Measurements from ENCODE around the gene NEK6. TPM values are rescaled to one million over a fixed set of nuclear protein-coding genes. Genes with fewer than 3 reads are reported as not detected.

NEK6 gene
- total and polyA plus RNA-seq, 9 of the 15 experiments (the other 6 are each of a cell fraction or from before 2014, with no cell fraction given), result 3.1 to 19.0 (median 8.4) TPM

DNA sequence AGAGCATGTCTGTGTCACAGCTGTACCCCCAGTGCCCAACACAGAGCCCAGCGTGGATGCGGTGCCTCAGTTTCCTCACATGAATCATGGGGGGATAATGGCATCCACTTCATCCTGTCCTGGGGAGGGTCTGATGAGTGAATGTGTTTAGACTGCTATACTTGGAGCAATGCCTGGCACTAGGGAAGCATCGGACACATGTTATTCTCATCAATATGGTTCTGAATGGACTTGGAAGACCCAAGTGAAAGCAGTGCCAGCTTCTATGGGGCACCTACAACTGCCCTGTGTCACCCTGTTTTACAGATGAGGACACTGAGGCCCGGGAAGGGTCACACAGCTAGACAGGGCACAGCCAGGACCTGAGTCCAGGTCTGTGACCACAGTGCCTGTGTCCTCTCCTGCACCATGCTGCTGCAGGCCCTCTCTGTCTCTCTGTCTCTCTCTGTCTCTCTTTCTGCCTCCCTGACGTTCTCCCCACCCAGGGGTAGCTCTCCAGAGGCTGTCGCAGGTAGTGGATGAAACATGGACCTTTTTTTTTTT, 42.3 kb upstream of the NEK6 start:
- FAIRE-seq, result no peak
- no peak for ATAC-seq

DNA sequence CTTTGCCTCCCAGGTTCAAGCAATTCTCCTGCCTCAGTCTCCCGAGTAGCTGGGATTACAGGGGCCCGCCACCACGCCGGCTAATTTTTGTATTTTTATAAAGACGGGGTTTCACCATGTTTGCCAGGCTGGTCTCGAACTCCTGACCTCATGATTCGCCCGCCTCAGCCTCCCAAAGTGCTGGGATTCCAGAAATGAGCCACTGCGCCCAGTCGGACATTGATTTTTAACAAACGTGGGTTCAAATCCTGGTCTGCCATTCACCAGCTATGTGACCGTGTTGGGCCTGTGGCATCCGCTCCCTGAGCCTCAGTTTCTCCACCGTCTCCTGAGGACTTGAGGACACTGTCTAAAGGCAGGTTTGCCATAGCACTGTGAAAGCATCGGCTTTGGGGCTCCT, 41.8 kb upstream of the NEK6 start:
- Histone ChIP-seq H3K36me3 (ENCODE audit: control insufficient read depth, insufficient read depth, low read length) (no peaks in the 10 kb centered on the region), H2AFZ (ENCODE audit: low read depth, low read length) (no peak overlapping the region), H3K9me3 (replicated peaks; ENCODE audit: control insufficient read depth, insufficient read depth, low read depth, low read length) (no peaks in the 10 kb centered on the region; the same call in 1 of the 2 replicates), H3K9ac (ENCODE audit: insufficient read depth in 1 of 2, low read depth in 2 of 2, low read length in 2 of 2) (no peak overlapping the region), H3K4me2 (ENCODE audit: insufficient read depth, low read length) (no peak overlapping the region), H3K9me1 (ENCODE audit: control insufficient read depth, insufficient read depth, low read length) (no peaks in the 10 kb centered on the region), H4K20me1 (replicated peaks; ENCODE audit: control insufficient read depth, insufficient read depth, low read length) (no peaks in the 10 kb centered on the region), H3K4me3 (no peak overlapping the region), H3K27me3 (ENCODE audit: control insufficient read depth in 2 of 2, insufficient read depth in 2 of 2, low read length in 2 of 2) (peaks cover 0 to 22% of the 10 kb centered on the region in 2 experiments; a peak in 3 of 5 replicates), H3K79me2 (ENCODE audit: control insufficient read depth, insufficient read depth, low read length) (no peaks in the 10 kb centered on the region), H3K27ac (ENCODE audit: extremely low read depth, low read depth, low read length) (no peak overlapping the region), H3K4me1 (replicated peaks in 1 of 2; ENCODE audit: control insufficient read depth in 2 of 2, insufficient read depth in 2 of 2, low read length in 2 of 2) (peaks cover 0 to 15% of the 10 kb centered on the region in 2 experiments; a peak in 4 of 5 replicates)
- ATAC-seq, result no peak
- CTCF ChIA-PET (ENCODE audit: low intra/inter-chr PET ratio), result no interaction called here
- DNase-seq (ENCODE audit: extremely low read depth in 1 of 4, low spot score in 3 of 4), result no peak
- in situ Hi-C loops (cut with MboI) (no loop called here), intact Hi-C loops (cut with micrococcal nuclease) (no loop called here)
- POLR2A ChIA-PET, result interaction anchor here (0.7 kb wide), 1 partner anchor 168 kb away, joined by 3 read pairs; no protein-coding TSS in a partner anchor
- BruUV-seq (replicated peaks), result no TSS peak
- FAIRE-seq, result no peak
- 53% methylated on average over 10 of the region's 15 CpGs for WGBS (ENCODE audit: insufficient coverage, low coverage, missing lambda C conversion rate)
- TF ChIP-seq MAFK (IDR thresholded peaks at IDR 0.05; ENCODE audit: low read length) (no peak), POLR2B (IDR thresholded peaks at IDR 0.05; ENCODE audit: low read depth, partially characterized antibody) (no peak)
- TF ChIP-seq, protein P1, sequence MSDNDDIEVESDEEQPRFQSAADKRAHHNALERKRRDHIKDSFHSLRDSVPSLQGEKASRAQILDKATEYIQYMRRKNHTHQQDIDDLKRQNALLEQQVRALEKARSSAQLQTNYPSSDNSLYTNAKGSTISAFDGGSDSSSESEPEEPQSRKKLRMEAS (CRISPR knock-in tag; IDR thresholded peaks at IDR 0.05), result no peak
- TF ChIP-seq, protein P2, sequence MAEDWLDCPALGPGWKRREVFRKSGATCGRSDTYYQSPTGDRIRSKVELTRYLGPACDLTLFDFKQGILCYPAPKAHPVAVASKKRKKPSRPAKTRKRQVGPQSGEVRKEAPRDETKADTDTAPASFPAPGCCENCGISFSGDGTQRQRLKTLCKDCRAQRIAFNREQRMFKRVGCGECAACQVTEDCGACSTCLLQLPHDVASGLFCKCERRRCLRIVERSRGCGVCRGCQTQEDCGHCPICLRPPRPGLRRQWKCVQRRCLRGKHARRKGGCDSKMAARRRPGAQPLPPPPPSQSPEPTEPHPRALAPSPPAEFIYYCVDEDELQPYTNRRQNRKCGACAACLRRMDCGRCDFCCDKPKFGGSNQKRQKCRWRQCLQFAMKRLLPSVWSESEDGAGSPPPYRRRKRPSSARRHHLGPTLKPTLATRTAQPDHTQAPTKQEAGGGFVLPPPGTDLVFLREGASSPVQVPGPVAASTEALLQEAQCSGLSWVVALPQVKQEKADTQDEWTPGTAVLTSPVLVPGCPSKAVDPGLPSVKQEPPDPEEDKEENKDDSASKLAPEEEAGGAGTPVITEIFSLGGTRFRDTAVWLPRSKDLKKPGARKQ (CRISPR knock-in tag; IDR thresholded peaks at IDR 0.05), result no peak

More for the DNA sequence above, 42.3 kb upstream of the NEK6 start:
- Histone ChIP-seq H3K27me3 (ENCODE audit: control insufficient read depth in 2 of 2, insufficient read depth in 2 of 2, low read length in 2 of 2) (peaks cover 0 to 17% of the 10 kb centered on the region in 2 experiments; a peak in 3 of 5 replicates), H3K4me2 (ENCODE audit: insufficient read depth, low read length) (no peak overlapping the region), H2AFZ (ENCODE audit: low read depth, low read length) (no peak overlapping the region), H3K79me2 (ENCODE audit: control insufficient read depth, insufficient read depth, low read length) (no peaks in the 10 kb centered on the region), H3K4me3 (no peak overlapping the region), H3K4me1 (replicated peaks in 1 of 2; ENCODE audit: control insufficient read depth in 2 of 2, insufficient read depth in 2 of 2, low read length in 2 of 2) (peaks cover 0 to 15% of the 10 kb centered on the region in 2 experiments; a peak in 4 of 5 replicates), H3K9ac (ENCODE audit: insufficient read depth in 1 of 2, low read depth in 2 of 2, low read length in 2 of 2) (peak overlapping the region in 1 of 2 experiments; percentile 52; a peak in 1 of 4 replicates), H3K27ac (ENCODE audit: extremely low read depth, low read depth, low read length) (no peak overlapping the region), H3K9me3 (replicated peaks; ENCODE audit: control insufficient read depth, insufficient read depth, low read depth, low read length) (no peaks in the 10 kb centered on the region; the same call in 1 of the 2 replicates), H4K20me1 (replicated peaks; ENCODE audit: control insufficient read depth, insufficient read depth, low read length) (no peaks in the 10 kb centered on the region), H3K36me3 (ENCODE audit: control insufficient read depth, insufficient read depth, low read length) (no peaks in the 10 kb centered on the region), H3K9me1 (ENCODE audit: control insufficient read depth, insufficient read depth, low read length) (no peaks in the 10 kb centered on the region)
- ChIA-PET CTCF (ENCODE audit: low intra/inter-chr PET ratio) (no interaction called here), POLR2A (interaction anchor here (0.7 kb wide), 1 partner anchor 168 kb away, joined by 3 read pairs; no protein-coding TSS in a partner anchor)
- intact Hi-C loops (cut with micrococcal nuclease) (no loop called here), in situ Hi-C loops (cut with MboI) (no loop called here)
- no TSS peak for BruUV-seq (replicated peaks)
- no peak for DNase-seq (ENCODE audit: extremely low read depth in 1 of 4, low spot score in 3 of 4)
- TF ChIP-seq SAP30 (IDR thresholded peaks at IDR 0.05; ENCODE audit: borderline replicate concordance, insufficient read depth, low read depth, low read length, poor library complexity, severe bottlenecking), result no peak
- TF ChIP-seq DACH1 (IDR thresholded peaks at IDR 0.05; ENCODE audit: partially characterized antibody), result no peak
- no peak for TF ChIP-seq ZNF24 (IDR thresholded peaks at IDR 0.05)
- TF ChIP-seq SIRT6 (IDR thresholded peaks at IDR 0.05; ENCODE audit: low read depth, low read length), result no peak
- TF ChIP-seq CHD4 (IDR thresholded peaks at IDR 0.05; ENCODE audit: insufficient read depth, insufficient replicate concordance, low read depth, low read length, poor library complexity, severe bottlenecking), result no peak
- TF ChIP-seq HMG20B (CRISPR knock-in tag; IDR thresholded peaks at IDR 0.05), result no peak
- TF ChIP-seq SOX6 (IDR thresholded peaks at IDR 0.05), result no peak
- no peak for TF ChIP-seq ETV6 (IDR thresholded peaks at IDR 0.05; ENCODE audit: borderline replicate concordance in 1 of 2, low read depth in 2 of 2, low read length in 1 of 2)
- TF ChIP-seq ETV6 (CRISPR knock-in tag; IDR thresholded peaks at IDR 0.05; ENCODE audit: borderline replicate concordance), result no peak
- no peak for TF ChIP-seq PHB2 (IDR thresholded peaks at IDR 0.05; ENCODE audit: low read depth)
- WGBS (ENCODE audit: insufficient coverage, low coverage, missing lambda C conversion rate), result 34% methylated on average over 6 of the region's 6 CpGs

All from K562 (cell line).